ENCODE results near the gene KIAA1549. TPM values are rescaled to one million over a fixed set of nuclear protein-coding genes. Genes with fewer than 3 reads are reported as not detected.

The KIAA1549 gene
- total and polyA plus RNA-seq, 3 experiments from 2014 or later = 1.1 to 1.2 TPM; not detected in 1

GRCh38 chr7:138854115-138854645 lies 127.0 kb downstream of the KIAA1549 start:
- Histone ChIP-seq H3K4me1 (ENCODE audit: insufficient read depth, low read length) (no peaks in the 10 kb centered on the region), H3K27me3 (ENCODE audit: insufficient read depth, low read length, poor library complexity, severe bottlenecking) (no peaks in the 10 kb centered on the region), H3K36me3 (ENCODE audit: insufficient read depth, low read length) (no peaks in the 10 kb centered on the region), H3K9me3 (ENCODE audit: low read length) (no peaks in the 10 kb centered on the region), H3K27ac (ENCODE audit: low read depth, low read length) (no peak overlapping the region), H3K4me3 (ENCODE audit: low read length) (no peak overlapping the region)
- H3K4me1 Mint-ChIP-seq = no peaks in the 10 kb centered on the region
- peaks cover 5 to 23% of the 10 kb centered on the region in 2 donors for H3K27me3 Mint-ChIP-seq
- CTCF ChIA-PET = interaction anchor here (1.1 kb wide), 1 partner anchor 11 kb away, joined by 3 read pairs; no protein-coding TSS in a partner anchor
- no peak overlapping the region for H3K4me3 Mint-ChIP-seq
- no peak for DNase-seq
- H3K9me3 Mint-ChIP-seq = peaks cover 8 to 18% (median 14%) of the 10 kb centered on the region in 5 donors
- peaks cover 0 to 16% (median 3%) of the 10 kb centered on the region in 3 donors for H3K36me3 Mint-ChIP-seq
- POLR2A ChIA-PET = no interaction called here
- no peak overlapping the region for H3K27ac Mint-ChIP-seq

DNA sequence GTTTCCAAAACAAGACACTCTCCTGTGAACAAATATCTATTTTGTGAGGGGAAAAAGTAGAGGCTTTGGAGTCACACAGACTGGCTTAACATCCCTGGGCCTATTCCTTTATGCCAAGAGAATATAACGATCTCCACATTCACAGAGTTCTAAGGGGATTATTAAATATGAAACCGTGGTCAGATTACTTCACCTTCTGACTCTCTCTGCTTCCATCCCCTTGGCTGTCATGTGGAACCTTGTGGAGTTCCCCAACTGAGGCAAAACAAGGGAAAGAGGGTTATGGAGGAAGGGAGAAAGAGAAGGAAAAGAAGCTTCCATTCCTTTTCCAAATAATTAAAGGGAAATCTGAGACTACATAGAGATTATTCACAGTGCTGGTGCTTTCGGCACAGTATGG lies 127.7 kb downstream of the KIAA1549 start:
- no peaks in the 10 kb centered on the region for H3K27me3 ChIP-seq (ENCODE audit: insufficient read depth, low read length, poor library complexity, severe bottlenecking)
- Mint-ChIP-seq H3K9me3 (peaks cover 8 to 15% (median 13%) of the 10 kb centered on the region in 5 donors), H3K4me1 (no peaks in the 10 kb centered on the region), H3K36me3 (peaks cover 0 to 13% (median 3%) of the 10 kb centered on the region in 3 donors), H3K4me3 (no peak overlapping the region), H3K27ac (no peak overlapping the region), H3K27me3 (peaks cover 3 to 23% of the 10 kb centered on the region in 2 donors)
- no peak overlapping the region for H3K27ac ChIP-seq (ENCODE audit: low read depth, low read length)
- DNase-seq = no peak
- H3K36me3 ChIP-seq (ENCODE audit: insufficient read depth, low read length) = no peaks in the 10 kb centered on the region
- no peaks in the 10 kb centered on the region for H3K9me3 ChIP-seq (ENCODE audit: low read length)
- CTCF ChIA-PET = no interaction called here
- POLR2A ChIA-PET = no interaction called here
- no peak overlapping the region for H3K4me3 ChIP-seq (ENCODE audit: low read length)
- no peaks in the 10 kb centered on the region for H3K4me1 ChIP-seq (ENCODE audit: insufficient read depth, low read length)

GRCh38 chr7:138852469-138852868 lies 128.7 kb downstream of the KIAA1549 start:
- Histone ChIP-seq H3K4me3 (ENCODE audit: low read length) (no peak overlapping the region), H3K9me3 (ENCODE audit: low read length) (no peaks in the 10 kb centered on the region), H3K36me3 (ENCODE audit: insufficient read depth, low read length) (no peaks in the 10 kb centered on the region), H3K27ac (ENCODE audit: low read depth, low read length) (no peak overlapping the region), H3K4me1 (ENCODE audit: insufficient read depth, low read length) (no peaks in the 10 kb centered on the region), H3K27me3 (ENCODE audit: insufficient read depth, low read length, poor library complexity, severe bottlenecking) (no peaks in the 10 kb centered on the region)
- H3K27ac Mint-ChIP-seq = no peak overlapping the region
- no peaks in the 10 kb centered on the region for H3K4me1 Mint-ChIP-seq
- peaks cover 3 to 6% (median 4%) of the 10 kb centered on the region in 5 donors for H3K9me3 Mint-ChIP-seq
- H3K27me3 Mint-ChIP-seq = peaks cover 3 to 19% of the 10 kb centered on the region in 2 donors
- ChIA-PET CTCF (interaction anchor here (1.2 kb wide), 1 partner anchor 13 kb away, joined by 4 read pairs; no protein-coding TSS in a partner anchor), POLR2A (no interaction called here)
- no peak overlapping the region for H3K4me3 Mint-ChIP-seq
- peaks cover 0 to 6% (median 2%) of the 10 kb centered on the region in 3 donors for H3K36me3 Mint-ChIP-seq
- no peak for DNase-seq

DNA sequence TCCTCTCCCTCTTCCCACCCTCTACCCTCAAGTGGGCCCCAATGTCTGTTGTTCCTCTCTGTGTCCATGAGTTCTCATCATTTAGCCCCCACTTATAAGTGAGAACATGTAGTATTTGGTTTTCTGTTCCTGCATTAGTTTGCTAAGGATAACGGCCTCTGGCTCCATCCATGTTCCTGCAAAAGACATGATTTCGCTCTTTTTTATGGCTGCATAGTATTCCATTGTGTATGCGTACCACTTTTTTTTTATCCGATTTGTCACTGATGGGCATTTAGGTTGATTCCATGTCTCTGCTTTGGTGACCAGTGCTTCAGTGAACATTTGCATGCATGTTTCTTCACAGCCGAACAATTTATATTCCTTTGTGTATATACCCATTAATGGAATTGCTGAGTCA lies 131.5 kb downstream of the KIAA1549 start:
- Mint-ChIP-seq H3K4me3 (no peak overlapping the region), H3K27ac (no peak overlapping the region), H3K27me3 (peaks cover 1 to 9% of the 10 kb centered on the region in 2 donors), H3K4me1 (no peaks in the 10 kb centered on the region), H3K9me3 (peaks cover 0 to 2% (median 0%) of the 10 kb centered on the region in 5 donors), H3K36me3 (no peaks in the 10 kb centered on the region)
- no peaks in the 10 kb centered on the region for H3K9me3 ChIP-seq (ENCODE audit: low read length)
- H3K27ac ChIP-seq (ENCODE audit: low read depth, low read length) = no peak overlapping the region
- CTCF ChIA-PET = no interaction called here
- no peaks in the 10 kb centered on the region for H3K27me3 ChIP-seq (ENCODE audit: insufficient read depth, low read length, poor library complexity, severe bottlenecking)
- POLR2A ChIA-PET = no interaction called here
- no peaks in the 10 kb centered on the region for H3K4me1 ChIP-seq (ENCODE audit: insufficient read depth, low read length)
- no peak for DNase-seq
- H3K4me3 ChIP-seq (ENCODE audit: low read length) = no peak overlapping the region
- H3K36me3 ChIP-seq (ENCODE audit: insufficient read depth, low read length) = no peaks in the 10 kb centered on the region

DNA sequence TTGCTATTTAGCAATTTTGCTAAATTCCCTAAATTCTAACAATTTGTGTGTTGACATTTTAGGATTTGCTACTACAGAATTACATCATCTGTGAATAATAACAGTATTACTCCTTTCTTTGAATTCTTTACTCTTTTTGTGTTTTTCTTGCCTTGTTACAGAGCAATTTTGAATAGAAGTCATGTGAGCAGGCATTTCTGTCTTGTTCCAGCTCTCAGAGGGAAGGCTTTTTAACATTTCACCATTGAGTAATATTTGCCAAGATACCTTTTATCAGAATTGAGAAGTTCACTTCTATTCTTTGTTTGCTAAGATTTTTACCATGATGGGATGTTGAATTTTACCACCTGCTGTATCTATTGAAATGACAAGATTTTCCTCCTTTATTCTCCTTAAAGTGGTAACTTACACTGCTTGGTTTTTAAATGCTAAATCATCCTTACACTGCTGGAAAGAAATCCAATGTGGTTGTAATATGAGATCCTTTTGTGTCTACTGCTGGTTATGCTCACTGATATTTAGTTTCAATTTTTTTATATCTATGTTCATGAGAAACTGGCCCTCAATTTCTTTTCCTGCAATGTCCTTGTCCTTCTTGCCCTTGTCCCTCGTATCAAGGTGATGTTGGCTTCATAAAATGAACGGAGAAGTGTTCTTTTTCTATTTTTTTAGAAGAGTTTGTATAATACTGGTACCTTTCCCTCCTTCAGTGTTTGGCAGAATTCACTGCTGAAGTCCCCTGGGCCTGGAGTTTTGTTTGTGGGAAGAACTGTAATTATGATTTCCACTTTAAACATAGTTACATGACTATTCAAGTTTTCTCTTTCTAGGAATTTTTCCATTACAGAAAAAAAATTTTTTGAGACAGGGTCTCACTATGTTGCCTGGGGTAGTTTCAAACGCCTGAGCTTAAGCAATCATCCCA lies 132.9 kb downstream of the KIAA1549 start:
- CTCF ChIA-PET = no interaction called here
- no peaks in the 10 kb centered on the region for H3K4me1 ChIP-seq (ENCODE audit: insufficient read depth, low read length)
- Mint-ChIP-seq H3K4me3 (no peak overlapping the region), H3K36me3 (no peaks in the 10 kb centered on the region), H3K9me3 (peaks cover 0 to 2% (median 0%) of the 10 kb centered on the region in 5 donors), H3K27me3 (peaks cover 0 to 9% of the 10 kb centered on the region in 2 donors), H3K27ac (no peak overlapping the region), H3K4me1 (no peaks in the 10 kb centered on the region)
- H3K27me3 ChIP-seq (ENCODE audit: insufficient read depth, low read length, poor library complexity, severe bottlenecking) = no peaks in the 10 kb centered on the region
- no peak overlapping the region for H3K27ac ChIP-seq (ENCODE audit: low read depth, low read length)
- H3K9me3 ChIP-seq (ENCODE audit: low read length) = no peaks in the 10 kb centered on the region
- no peak overlapping the region for H3K4me3 ChIP-seq (ENCODE audit: low read length)
- no peaks in the 10 kb centered on the region for H3K36me3 ChIP-seq (ENCODE audit: insufficient read depth, low read length)
- POLR2A ChIA-PET = no interaction called here
- DNase-seq = no peak

DNA sequence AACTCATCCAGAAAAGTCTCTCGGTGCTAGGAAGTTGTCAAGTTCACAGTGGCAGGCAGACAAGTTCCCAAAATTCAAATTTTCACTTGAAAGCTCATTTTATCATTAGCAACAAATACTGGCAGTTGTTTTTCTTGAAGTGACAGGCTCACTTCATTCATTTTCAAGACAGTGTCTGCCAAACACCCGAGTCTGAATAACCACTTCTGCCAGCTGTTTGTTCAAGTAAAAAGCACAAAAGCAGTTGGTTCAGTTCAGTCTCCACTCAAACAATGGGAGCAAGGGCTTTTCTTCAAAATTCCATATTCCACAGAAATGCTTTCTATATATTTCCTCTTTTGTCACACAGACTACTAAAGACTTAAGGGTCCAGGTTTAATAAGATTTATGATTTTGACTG lies 135.5 kb downstream of the KIAA1549 start:
- no peak overlapping the region for H3K27ac ChIP-seq (ENCODE audit: low read depth, low read length)
- no peaks in the 10 kb centered on the region for H3K27me3 ChIP-seq (ENCODE audit: insufficient read depth, low read length, poor library complexity, severe bottlenecking)
- POLR2A ChIA-PET = no interaction called here
- H3K4me3 Mint-ChIP-seq = no peak overlapping the region
- H3K36me3 Mint-ChIP-seq = no peaks in the 10 kb centered on the region
- H3K9me3 Mint-ChIP-seq = peaks cover 0 to 2% (median 0%) of the 10 kb centered on the region in 5 donors
- H3K4me1 Mint-ChIP-seq = no peaks in the 10 kb centered on the region
- no peak for DNase-seq
- no peak overlapping the region for H3K27ac Mint-ChIP-seq
- CTCF ChIA-PET = no interaction called here
- no peak overlapping the region for H3K4me3 ChIP-seq (ENCODE audit: low read length)
- H3K36me3 ChIP-seq (ENCODE audit: insufficient read depth, low read length) = no peaks in the 10 kb centered on the region
- no peaks in the 10 kb centered on the region for H3K4me1 ChIP-seq (ENCODE audit: insufficient read depth, low read length)
- peaks cover 2 to 18% of the 10 kb centered on the region in 2 donors for H3K27me3 Mint-ChIP-seq
- H3K9me3 ChIP-seq (ENCODE audit: low read length) = no peaks in the 10 kb centered on the region

DNA sequence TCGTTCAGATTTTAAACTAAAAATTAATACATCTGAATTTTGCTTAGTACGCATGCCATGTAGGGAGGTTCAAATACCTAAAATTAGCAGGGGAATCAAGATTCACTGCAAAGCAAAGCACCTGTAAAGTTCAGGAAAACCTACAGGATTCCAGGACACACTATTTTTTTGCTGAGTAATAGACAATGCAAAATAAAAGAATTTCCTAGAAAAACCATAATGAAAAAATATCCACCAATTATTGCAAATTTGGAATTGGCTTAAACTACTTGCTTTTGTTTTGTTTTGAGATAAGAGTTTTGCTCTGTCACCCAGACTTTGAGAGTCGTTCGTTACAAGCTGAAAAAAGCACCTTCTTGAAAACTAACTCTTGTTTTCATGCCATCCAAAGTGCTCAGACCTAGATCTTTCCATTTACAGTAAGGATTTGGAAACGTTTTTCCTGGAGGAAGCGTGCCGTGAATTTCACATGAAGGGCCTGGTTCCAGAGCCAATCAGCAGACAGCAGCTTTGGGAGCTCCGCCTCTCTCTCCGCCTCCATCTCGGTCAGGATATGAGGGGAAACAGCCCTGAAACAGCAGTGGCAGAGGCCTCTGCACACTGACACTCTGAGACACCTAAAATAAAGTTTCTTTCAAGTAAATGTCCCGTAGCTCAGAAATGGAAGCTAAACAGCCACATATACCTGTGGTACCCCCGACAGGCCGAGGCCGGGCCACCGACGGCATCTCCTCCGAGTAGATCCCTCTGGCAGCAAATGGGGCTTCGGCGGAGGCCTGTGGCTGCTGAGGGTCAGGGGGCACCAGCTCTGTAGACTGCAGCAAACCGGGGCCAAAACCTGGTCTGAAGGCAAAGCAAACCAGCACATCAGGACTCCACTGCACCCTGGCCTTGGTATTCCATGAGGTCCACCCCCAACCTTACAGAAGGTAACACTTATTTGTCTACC lies 137.3 kb downstream of the KIAA1549 start:
- H3K36me3 ChIP-seq (ENCODE audit: insufficient read depth, low read length) = no peaks in the 10 kb centered on the region
- Mint-ChIP-seq H3K27ac (no peak overlapping the region), H3K4me3 (no peak overlapping the region), H3K36me3 (no peaks in the 10 kb centered on the region), H3K4me1 (no peaks in the 10 kb centered on the region), H3K27me3 (peaks cover 6 to 21% of the 10 kb centered on the region in 2 donors), H3K9me3 (peaks cover 0 to 2% (median 0%) of the 10 kb centered on the region in 5 donors)
- DNase-seq = no peak
- POLR2A ChIA-PET = no interaction called here
- no peak overlapping the region for H3K27ac ChIP-seq (ENCODE audit: low read depth, low read length)
- H3K9me3 ChIP-seq (ENCODE audit: low read length) = no peaks in the 10 kb centered on the region
- CTCF ChIA-PET = no interaction called here
- H3K4me3 ChIP-seq (ENCODE audit: low read length) = no peak overlapping the region
- no peaks in the 10 kb centered on the region for H3K27me3 ChIP-seq (ENCODE audit: insufficient read depth, low read length, poor library complexity, severe bottlenecking)
- H3K4me1 ChIP-seq (ENCODE audit: insufficient read depth, low read length) = no peaks in the 10 kb centered on the region

Data from CD8-positive, alpha-beta memory T cell (primary cell).